HL-60/S4 treated with phorbol 12-myristate 13-acetate at 8.2 ng/mL for 4 days and 3 days (cell line): Measurements from ENCODE around the gene MRPL33.

ENCODE experiments used
- in situ Hi-C: fragments of 300-500 bp; cut with MboI; formaldehyde crosslinking; loops from 2 replicates; pipeline ENCODE4 v1.15.0; 2022; ENCODE audit warnings: low sequenced_read_pairs

The MRPL33 gene

DNA sequence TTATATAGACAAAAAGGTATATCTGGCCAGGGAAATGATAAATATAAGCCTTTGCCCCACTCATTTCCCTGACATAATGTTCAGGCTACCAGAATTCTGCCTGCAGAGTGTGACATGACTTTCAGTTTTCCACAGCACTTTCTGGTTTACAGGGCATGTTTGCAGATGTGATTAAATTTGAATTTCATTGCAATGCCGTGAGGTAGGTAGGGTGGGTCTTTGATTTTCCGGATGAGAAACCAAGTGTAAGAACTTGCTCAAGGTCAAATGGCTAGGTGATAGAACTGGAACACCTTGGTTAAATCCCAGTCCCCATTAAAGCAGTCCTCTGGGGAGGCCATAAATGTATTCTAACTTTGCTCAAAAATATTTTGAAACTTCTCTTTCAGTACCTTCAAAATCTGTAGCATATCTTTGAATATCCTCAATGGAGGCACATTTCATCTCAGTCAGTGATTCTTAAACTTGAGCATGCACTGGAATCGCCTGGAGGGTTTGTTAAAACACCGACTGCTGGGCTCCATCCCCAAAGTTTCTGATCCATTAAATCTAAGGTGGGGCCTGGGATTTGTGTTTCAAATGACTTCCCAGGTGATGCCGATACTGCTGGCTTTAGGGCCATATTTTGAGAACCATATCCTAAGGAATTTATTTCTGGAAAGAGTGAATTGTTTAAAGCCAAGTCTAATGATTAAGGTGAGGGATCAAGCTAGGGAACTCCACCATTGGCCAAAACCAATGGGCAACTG, 35.0 kb downstream of the MRPL33 start:
- in situ Hi-C loops = no loop called here

DNA sequence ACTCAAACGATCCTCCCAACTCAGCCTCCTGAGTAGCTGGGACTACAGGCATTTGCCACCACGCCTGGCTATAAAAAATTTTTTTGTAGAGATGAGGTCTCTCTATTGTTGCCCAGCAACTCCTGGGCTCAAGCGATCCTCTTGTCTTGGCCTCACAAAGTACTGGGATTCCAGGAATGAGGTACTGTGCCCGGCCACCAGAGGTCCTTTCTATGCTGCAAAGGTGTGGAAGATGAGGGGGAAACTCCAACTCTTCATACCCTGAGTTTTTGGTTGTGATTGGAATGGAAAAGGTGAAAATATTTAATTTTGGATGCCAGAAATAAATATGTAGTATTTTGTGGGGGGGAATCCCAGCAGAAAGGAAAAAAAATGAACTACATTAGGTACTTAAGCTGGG, 36.0 kb downstream of the MRPL33 start:
- in situ Hi-C loops = no loop called here

DNA sequence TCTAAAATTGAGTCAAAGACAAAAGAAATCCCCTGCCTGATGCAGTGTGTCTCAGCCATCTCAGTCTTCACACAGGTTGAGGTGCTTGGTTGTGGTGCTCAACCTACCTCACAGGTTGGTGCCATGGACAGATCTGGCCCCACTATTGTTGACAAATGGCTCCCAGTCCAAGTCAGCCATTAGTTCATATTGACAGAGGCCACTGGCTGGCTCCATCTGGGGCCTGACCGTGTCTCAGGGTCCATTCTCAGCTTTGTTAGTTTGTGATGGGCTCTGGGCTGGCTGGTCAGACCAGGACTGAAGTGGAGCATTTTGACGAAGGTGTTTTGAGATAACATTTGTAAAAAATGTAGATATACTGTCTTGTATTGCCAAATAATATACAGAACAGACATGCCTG, 36.9 kb downstream of the MRPL33 start:
- in situ Hi-C loops = no loop called here

DNA sequence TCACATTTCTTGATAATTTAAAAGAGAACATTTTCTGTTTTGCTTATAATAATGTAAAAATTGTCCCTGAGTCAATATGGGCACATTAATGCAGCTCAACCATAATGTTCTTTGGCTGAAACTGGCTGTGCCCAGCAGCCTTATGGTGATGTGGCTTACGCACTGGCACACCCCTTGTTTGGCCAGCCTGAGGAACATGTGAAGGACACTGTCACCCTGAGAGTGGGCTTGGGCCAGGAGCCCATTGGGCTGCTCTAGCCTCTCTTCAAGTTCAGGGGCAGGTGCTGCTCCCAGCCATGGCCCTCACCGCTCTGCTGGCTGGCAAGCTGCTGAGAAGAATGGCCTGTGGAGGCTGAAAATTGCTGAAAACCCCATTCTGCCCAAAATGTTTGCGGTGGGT, 37.5 kb downstream of the MRPL33 start:
- in situ Hi-C loops = no loop called here

DNA sequence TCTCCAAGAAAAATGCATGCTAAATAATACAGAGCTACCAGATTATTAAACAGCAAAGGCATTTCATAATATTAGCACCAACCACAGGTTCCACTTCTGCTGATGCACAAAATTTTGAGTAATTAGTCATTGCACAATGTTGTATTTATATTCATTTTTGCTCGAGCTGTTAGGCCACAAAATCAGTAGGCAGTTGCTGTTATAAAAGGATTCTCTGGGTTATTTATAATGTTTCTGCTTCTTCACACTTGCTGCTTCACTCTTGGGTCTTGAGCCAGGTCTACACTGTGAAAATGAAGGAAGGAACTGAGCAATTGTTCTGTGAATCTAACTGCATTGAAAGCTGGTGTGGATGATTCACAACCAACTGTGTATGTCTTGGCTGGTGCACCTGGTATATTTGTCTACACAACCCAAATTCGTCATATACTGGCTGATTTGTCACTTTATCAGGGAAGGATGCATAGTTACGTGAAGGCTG, 38.3 kb downstream of the MRPL33 start:
- in situ Hi-C loops = no loop called here

DNA sequence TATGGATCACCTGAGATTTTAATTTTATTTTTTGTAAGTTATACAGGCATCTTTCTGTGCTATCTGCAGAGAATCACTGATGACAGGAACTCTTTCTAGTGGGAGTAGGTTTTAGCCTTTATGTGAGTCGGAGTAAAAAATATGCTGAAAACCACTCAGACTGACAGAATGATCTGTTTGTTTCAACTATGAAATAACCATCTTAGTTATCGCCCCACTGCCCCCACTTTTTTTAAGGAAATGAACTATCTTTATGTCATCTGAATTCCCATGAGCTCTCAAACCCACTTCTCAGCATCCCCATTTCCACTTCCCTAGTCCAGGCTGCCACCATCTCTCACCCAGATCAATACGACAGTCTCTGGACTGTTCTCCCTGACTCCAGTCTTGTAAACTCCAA, 38.9 kb downstream of the MRPL33 start:
- in situ Hi-C loops = no loop called here

DNA sequence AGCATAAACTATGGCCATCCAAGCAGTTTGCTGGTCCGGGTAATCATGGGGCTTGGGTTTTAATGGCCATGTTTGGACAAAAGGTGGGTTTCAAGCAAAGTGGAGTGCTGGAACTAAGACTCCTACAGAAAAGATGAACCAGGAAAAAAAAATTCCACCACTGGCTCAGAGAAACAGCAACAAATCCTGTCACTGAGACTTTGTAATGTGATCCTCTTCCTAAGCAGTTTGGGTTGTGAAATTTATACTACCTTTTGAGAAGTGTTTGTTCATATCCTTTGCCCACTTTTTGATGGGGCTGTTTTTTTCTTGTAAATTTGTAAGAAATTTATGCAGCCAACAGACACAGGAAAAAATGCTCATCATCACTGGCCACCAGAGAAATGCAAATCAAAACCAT, 40.2 kb downstream of the MRPL33 start:
- in situ Hi-C loops = no loop called here

DNA sequence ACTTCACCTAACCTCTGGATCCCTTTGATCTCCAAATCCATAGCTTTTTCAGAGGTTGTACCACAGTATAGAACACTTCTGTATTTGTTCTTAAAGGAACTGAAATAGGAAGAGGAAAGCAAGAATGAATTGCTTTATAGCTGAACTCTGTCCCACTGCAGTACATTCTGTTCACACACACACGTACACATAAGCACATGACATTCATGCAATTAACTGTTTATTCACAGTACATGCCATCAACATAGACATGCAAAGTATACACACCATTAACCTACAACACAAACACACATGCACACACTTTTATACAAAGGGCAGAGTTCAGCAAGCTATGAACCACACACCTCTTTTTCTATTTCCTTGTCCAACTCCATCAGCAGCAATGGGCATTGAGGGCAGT, 43.2 kb downstream of the MRPL33 start:
- in situ Hi-C loops = no loop called here

DNA sequence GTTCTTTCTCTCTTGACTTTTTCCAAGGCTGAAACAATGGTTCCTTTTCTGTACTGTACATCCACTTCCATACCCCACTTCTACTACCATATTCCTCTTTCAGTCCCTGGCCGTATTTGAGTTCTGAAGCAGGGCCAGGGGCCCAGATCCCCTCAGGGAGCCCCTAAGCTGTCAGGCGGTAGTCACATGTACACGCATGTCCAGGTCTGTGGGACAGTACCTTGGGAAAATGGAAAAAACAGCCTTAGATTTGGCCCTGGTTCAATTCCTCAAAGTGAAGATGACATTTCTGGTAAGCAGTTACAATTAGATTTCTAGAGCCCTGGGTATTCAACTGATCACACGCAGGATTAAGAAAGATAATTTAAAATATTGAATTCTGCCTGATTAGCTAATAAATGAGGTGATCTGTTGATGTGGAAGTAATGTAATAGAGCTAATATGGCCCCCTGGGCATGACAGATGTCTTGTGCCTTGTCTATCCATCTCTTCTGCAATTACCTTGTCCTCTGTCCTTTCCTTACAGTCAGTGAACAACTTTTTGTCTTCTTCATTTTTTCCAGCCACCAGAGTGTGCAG, 44.4 kb downstream of the MRPL33 start:
- in situ Hi-C loops = no loop called here

DNA sequence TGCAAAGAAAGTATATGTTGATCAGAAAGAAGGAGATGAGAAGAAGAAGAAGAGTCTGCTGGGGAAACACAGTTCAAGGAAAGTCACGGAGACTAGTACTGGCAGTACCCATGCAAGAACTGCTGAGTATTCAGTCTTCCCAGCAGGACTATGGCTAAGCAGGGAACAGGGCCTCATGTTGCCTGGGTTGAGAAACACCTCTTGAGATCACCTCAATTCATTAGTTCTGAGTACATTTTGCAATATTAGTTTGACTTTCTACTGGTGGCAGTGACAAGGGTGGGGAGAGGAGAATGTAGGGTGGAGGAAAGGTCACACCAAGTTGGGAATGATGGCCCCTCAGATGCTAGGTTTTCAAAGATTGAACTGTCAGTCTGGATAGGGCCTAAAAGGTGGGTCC, 50.5 kb downstream of the MRPL33 start:
- in situ Hi-C loops = no loop called here

DNA sequence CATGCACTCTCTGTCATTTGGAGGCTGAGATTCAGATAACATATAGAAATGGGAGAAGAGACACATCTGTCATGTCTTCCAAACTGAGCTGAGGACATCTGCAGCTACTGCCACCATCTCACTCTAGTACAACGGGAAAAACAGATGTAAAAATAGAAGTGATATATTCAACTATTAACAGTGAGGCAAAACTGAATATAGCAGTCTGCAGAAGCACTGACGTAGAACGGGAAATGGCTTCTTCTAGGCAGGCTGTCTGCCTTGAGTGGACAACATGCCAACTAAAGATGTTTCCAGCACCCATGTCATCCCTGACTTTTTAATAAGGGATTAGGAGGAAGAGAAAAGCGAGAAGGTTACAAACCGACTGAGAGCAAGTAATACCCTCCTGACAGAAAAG, 51.6 kb downstream of the MRPL33 start:
- in situ Hi-C loops = no loop called here

DNA sequence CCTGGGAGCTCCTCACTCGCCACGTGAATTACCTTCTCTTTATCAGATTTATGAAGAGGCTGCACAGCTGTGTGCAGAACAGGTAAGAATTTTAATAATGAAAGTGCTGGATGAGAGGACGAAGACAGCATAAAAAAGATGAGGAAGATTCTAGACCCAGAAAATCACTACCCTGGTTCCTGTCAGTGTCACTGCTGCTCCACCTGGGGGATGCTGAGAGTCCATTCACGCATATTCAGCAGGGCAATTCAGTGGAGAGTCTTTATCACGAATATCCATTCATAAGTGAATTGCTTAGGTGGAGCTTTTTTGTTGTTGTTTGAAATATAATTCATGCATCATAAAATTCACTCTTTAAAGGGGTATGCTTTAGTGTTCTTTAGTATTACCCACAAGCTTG, 52.0 kb downstream of the MRPL33 start:
- in situ Hi-C loops = no loop called here

DNA sequence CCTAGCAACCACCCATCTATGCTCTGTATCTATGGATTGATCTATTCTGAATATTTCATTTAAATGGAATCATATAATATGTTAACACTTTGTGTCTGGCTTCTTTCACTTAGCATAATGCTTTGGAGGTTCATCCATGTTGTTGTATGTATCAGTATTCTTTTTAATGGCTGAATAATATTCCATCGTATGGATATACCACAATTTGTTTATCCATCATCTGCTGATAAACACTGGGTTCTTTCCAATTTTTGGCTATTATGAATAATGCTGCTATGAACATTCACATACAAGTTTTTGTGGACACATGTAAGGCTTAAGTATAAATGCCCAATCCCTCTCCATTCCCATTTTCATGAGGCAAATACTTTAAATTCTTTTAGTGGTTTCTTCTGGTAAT, 52.9 kb downstream of the MRPL33 start:
- in situ Hi-C loops = no loop called here

DNA sequence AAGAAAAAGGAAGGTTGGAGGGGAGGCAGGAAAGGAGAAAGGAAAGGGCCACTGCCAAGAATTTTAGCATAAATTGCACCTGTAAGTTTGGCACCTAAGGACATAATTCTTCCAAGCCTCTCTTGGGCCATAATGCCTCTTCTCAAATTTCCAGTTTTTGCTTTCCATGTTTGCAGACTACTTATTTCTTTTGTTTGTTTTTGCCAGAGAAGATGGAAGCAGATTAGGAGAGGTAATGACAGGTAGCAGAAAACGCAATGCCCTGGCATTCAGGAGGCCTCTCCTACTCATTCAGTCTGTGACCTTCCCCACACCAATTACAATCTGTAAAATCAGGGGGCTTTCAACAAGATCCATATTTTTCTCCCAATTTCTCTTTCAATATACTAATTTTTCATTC, 56.8 kb downstream of the MRPL33 start:
- in situ Hi-C loops = no loop called here
